ENCODE results near the gene TGM5. TPM values are rescaled to one million over a fixed set of nuclear protein-coding genes. Genes with fewer than 3 reads are reported as not detected.

TGM5 gene
- total and polyA plus RNA-seq, 8 donors: not detected

DNA sequence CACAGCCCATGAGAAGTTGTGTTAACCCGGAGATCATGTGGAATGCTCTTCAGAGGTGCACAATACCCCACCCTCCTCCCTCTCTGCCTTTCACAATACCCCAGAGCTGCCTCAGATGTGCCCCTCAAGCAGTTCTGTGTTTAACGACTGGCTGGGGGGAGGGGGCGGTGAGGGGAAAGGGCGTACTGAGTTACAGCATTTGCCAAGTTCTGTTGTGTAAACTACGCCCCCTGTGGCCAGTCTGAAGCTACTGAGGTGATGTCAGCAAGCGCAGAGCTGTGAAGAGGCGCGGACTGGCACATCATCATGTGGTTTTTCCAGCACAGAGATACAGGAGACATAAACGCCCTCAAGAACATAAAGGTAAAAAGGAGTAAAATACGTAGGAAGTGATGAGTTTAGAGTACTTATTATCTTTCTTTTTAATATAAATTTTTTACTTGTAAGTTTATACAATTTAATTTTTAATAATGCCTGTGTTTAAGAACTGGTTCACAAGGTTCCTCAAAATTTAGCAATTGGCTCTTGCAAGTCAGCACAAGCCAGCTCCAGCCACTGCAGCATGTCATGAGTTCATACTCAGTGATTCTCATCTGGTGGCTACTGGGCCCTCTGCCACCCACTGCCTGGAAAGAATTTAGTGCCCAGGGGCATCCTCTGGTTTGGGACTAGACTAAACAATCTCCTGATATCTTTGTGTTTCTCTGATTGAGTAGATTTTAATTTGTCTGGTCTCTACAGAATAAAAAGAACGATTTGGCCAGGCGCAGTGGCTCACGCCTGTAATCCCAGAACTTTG lies 47.6 kb downstream of the TGM5 start:
- intact Hi-C loops (cut with DNase I): no loop called here
- TF ChIP-seq, protein P1, sequence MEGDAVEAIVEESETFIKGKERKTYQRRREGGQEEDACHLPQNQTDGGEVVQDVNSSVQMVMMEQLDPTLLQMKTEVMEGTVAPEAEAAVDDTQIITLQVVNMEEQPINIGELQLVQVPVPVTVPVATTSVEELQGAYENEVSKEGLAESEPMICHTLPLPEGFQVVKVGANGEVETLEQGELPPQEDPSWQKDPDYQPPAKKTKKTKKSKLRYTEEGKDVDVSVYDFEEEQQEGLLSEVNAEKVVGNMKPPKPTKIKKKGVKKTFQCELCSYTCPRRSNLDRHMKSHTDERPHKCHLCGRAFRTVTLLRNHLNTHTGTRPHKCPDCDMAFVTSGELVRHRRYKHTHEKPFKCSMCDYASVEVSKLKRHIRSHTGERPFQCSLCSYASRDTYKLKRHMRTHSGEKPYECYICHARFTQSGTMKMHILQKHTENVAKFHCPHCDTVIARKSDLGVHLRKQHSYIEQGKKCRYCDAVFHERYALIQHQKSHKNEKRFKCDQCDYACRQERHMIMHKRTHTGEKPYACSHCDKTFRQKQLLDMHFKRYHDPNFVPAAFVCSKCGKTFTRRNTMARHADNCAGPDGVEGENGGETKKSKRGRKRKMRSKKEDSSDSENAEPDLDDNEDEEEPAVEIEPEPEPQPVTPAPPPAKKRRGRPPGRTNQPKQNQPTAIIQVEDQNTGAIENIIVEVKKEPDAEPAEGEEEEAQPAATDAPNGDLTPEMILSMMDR (IDR thresholded peaks at IDR 0.05): no peak
- ATAC-seq (no peak), DNase-seq (peak in 1 of 4 donors; percentile 21)
- H3K9me3 ChIP-seq: no peaks in the 10 kb centered on the region
- H3K4me1 ChIP-seq: no peaks in the 10 kb centered on the region
- no peaks in the 10 kb centered on the region for H3K27me3 ChIP-seq
- no peak overlapping the region for H3K27ac ChIP-seq
- no peak overlapping the region for H3K4me3 ChIP-seq
- no peaks in the 10 kb centered on the region for H3K36me3 ChIP-seq

DNA sequence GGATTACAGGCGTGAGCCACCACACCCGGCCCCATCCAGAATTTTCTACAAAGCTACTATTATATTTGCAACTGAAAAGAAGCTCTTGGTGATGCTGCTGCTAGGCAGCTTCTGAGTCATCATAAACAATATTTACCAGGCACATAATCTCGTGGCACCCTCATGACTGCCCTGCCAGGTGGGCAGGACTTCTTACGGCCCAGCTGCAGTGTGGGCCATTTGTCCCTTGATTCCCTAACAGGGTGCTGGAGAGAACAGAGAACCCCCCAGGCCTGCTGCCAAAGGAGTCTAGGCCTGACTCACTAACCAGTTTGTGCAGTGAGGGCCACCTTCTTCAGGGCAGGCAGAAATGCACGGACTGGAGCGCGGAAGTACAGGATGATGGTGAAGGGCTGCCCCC lies 50.8 kb downstream of the TGM5 start:
- TF ChIP-seq, protein P1 (IDR thresholded peaks at IDR 0.05): no peak
- Histone ChIP-seq H3K4me3 (no peak overlapping the region), H3K27ac (no peak overlapping the region), H3K4me1 (no peaks in the 10 kb centered on the region), H3K36me3 (no peaks in the 10 kb centered on the region), H3K9me3 (no peaks in the 10 kb centered on the region), H3K27me3 (no peaks in the 10 kb centered on the region)
- ATAC-seq (no peak), DNase-seq (no peak)
- intact Hi-C loops (cut with DNase I): no loop called here

DNA sequence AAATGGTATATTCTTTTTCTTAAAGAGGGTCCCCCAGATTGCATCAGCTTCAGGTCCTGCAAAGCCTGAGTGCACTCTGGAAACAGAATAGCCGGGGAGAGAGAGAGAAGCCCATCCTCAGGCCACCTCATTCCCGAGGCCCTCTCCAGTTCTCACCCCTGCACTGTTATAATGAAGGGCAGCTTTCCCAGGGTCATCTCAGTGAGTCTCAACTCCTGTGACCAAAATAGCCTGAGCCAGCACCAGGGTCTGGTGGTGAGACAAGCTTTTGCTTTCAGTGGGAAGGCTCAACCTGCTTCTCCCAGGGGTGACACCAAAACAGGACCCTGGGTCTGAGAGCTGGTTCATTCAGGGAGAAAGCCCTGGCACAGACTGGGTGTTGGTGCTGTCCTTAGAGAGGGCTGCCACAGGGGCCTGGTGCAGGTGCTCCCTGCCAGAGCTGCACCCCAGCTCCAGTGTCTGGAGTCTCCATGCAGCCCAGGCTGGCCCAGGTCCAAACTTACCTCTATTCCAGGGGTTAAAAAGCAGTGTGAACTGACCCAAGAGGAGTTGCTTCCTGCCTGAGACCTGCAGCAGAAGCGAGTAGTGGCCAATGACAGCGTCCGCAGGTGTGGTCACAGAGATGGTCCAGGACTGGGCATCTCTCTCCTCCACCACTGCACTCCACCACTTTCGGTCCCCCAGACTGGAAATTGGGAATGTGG lies 52.0 kb downstream of the TGM5 start:
- no peak overlapping the region for H3K4me3 ChIP-seq

DNA sequence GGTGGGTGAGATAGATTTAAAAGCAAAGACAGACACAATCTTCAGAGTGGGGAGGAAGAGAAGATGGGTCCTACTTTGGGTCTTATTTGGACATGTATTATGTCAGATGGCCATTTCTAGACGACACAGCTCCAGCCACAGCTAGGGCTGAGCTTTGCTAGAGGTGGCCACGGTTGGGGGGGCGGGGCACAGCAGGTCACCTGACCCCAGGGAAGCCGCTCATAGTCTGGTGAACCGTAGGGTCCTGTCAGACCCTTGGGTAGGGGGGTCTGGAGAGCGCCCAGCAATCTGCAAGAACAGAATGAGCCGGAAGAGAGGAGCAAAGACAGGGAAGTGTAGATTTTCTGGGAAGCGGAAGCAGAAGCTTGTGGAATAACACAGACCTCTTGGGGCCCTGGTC lies 52.6 kb downstream of the TGM5 start:
- H3K27me3 ChIP-seq: peaks cover 0 to 14% of the 10 kb centered on the region in 2 donors
- H3K4me3 ChIP-seq: no peak overlapping the region
- H3K9me3 ChIP-seq: no peaks in the 10 kb centered on the region
- TF ChIP-seq, protein P1 (IDR thresholded peaks at IDR 0.05): no peak
- H3K36me3 ChIP-seq: no peaks in the 10 kb centered on the region
- ATAC-seq: no peak
- intact Hi-C loops (cut with DNase I): no loop called here
- H3K4me1 ChIP-seq: no peaks in the 10 kb centered on the region
- no peak overlapping the region for H3K27ac ChIP-seq
- DNase-seq: no peak

More for the DNA sequence above, 52.0 kb downstream of the TGM5 start:
- TF ChIP-seq, protein P1 (IDR thresholded peaks at IDR 0.05): no peak
- no peak for ATAC-seq
- intact Hi-C loops (cut with DNase I): no loop called here
- Histone ChIP-seq H3K27ac (no peak overlapping the region), H3K27me3 (peaks cover 0 to 8% of the 10 kb centered on the region in 2 donors), H3K4me1 (no peaks in the 10 kb centered on the region), H3K9me3 (no peaks in the 10 kb centered on the region), H3K36me3 (no peaks in the 10 kb centered on the region)
- no peak for DNase-seq

DNA sequence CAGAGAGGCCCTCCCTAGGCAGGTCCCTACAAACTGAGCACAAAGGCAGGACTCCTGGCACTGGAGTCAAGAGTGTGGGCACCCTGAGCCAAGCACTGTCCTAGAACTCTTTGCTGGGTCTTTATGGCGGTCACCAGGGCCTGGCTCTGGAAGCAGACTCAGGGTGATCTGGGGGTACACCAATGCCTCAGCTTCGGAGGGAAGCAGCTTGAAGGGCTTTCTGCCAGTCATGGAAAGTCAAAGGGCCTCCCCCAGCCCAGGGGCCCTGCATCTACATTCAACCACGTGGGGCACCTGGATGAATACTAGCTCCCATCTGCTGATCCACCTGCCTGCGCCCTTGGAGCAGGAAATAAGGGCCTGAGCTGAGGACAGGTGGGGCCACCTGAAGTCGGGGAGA lies 53.3 kb downstream of the TGM5 start:
- ATAC-seq (no peak), DNase-seq (no peak)
- H3K9me3 ChIP-seq: no peaks in the 10 kb centered on the region
- H3K27ac ChIP-seq: no peak overlapping the region
- peaks cover 0 to 21% of the 10 kb centered on the region in 2 donors for H3K27me3 ChIP-seq
- TF ChIP-seq, protein P1 (IDR thresholded peaks at IDR 0.05): no peak
- no peaks in the 10 kb centered on the region for H3K4me1 ChIP-seq
- H3K4me3 ChIP-seq: no peak overlapping the region
- intact Hi-C loops (cut with DNase I): no loop called here
- H3K36me3 ChIP-seq: no peaks in the 10 kb centered on the region
